HG03469 (cell line): Measurements from ENCODE around the gene BABAM1.

ENCODE experiments used
- ATAC-seq: cut with Tn5 transposase; IDR thresholded peaks from one replicate; pipeline ENCODE4 v1.9.1; 2021; ENCODE audit warnings: mild to moderate bottlenecking, moderate library complexity, moderate number of reproducible peaks; ENCODE audit not compliant: unreplicated experiment

BABAM1 gene

GRCh38 chr19:17321655-17322489, 54.6 kb downstream of the BABAM1 start:
- ATAC-seq = no peak

GRCh38 chr19:17322854-17323253, 55.6 kb downstream of the BABAM1 start:
- no peak for ATAC-seq

- ATAC-seq = no peak
Observed at GRCh38 chr19:17323300-17323963, 56.2 kb downstream of the BABAM1 start.

DNA sequence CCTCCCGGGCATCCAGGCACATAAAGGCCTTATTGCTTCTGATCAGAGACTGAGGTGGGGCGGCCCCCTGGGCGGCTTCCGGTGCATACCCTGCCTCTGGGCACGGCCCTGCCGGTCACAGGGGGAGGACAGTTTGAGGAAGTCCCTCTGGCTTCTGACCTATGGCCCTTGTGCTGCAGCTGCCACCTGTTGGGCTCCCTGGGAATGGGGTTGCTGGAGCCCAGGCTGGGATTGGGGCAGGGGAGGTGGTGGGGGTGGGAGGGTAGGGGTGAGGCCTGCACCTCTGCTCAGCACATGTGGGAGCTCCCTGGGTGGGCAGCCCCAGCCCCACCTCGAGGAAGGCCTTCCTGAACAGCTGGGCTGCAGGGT, 56.7 kb downstream of the BABAM1 start:
- no peak for ATAC-seq

- ATAC-seq = no peak
Observed at GRCh38 chr19:17324357-17325114, 57.3 kb downstream of the BABAM1 start.

DNA sequence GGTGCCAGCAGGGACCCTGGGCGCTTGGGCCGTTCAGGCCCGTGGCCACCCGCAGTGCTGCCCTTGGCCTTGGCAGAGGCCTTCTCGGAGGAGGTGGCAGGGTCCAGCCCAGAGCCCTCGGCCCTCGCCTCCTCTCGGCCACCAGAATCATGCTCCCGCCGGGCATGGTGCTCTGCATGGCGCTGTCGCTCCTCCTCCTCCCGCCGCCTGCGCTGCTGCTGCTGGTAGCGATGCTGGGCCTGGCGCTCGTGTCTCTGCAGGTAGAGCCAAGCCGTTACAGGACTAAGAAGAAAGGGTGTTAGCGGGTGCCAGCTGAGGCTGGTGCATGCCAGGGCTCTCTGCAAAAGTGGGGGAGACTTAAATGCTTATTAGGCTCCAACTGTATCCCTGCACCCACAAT, 57.9 kb downstream of the BABAM1 start:
- ATAC-seq = no peak

DNA sequence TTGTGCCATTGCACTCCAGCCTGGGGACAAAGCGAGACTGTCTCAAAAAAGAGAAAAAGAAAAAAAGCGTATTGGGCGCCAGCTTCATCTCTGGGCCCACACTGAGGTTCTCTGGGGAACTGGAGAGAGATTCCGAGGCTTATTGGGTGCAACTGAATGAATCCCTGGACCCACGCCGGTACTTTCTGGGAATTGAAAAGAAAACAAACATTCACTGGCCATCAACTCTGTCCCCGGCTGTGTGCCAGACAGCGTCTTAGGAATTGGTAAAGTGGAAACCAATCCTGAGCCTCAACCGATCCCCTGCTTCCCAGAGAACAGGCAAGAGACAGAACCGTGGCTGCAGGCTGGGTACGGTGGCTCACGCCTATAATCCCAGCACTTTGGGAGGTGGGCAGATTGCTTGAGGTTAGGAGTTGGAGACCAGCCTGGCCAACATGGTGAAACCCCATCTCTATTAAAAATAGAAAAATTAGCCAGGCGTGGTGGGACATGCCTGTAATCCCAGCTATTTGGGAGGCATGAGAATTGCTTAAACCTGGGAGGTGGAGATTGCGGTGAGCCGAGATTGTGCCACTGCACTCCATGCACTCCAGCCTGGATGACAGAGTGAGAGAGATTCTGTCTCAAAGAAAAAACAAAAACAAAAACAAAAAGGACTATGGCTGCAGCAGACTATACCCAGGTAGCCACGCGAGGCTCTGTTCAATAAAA, 58.8 kb downstream of the BABAM1 start:
- ATAC-seq = no peak

DNA sequence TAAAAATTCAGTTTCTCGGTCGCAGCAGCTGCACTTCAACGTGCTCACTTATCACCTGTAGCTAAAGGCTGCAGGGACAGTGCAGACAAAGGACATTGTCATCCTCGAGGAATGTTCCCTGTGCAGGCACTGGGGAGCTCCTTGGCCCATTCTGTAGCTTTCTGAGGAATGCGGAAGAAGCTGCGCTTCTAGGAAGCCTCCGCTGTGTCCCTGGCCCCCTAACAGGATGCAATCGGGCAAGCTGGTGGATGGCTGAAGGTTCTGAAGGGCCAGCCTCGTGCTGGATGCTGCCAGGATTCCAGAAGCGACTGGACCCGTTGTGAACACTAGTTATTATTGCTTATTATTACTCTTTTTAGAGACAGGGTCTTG, 59.3 kb downstream of the BABAM1 start:
- no peak for ATAC-seq

DNA sequence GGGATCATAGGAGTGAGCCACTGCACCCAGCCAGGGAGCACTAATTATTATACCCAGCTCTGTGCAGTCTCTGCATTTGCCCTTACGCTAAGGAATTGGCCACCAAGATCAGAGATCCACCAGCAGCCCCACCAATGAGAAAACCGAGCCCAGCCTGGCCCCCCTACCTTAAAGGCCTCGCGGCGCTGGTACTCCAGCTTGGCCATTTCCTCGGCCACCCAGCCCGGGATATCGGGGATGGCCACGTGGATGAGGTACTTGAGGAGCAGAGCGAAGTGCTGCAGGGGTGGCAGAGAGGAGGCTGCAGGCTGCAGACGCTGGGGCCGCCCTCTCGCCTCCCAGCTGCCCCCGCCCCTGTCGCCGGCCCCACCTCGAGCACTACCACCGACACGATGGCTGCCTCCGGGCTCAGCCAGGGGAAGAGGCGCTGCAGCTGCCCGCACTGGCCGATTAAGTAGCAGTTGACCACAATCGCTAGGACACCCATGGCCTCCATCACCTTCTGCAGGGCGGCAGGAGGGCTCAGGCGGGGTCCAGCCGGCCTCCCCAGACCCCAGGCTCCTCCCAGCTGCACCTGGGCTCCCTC, 59.9 kb downstream of the BABAM1 start:
- no peak for ATAC-seq

- no peak for ATAC-seq
Observed at GRCh38 chr19:17327654-17328516, 60.6 kb downstream of the BABAM1 start.
